Urinary bladder (tissue), 4 donors: ENCODE data around the gene TCEAL1. TPM values are rescaled to one million over a fixed set of nuclear protein-coding genes. Genes with fewer than 3 reads are reported as not detected.
"Not testable (repeated sequence)": the region's sequence is repeated elsewhere in the genome, so short reads cannot be mapped to it uniquely, and the experiment has no call there.

Source experiments
- DNase-seq: peaks from one replicate; pipeline ENCODE4 v3.0.0-alpha.2; 2015; ENCODE audit errors: extremely low spot score
- H3K27ac ChIP-seq: one replicate; pipeline ENCODE4 v1.5.1; 2013; ENCODE audit warnings: low read depth, mild to moderate bottlenecking, moderate library complexity
- H3K36me3 ChIP-seq: one replicate; pipeline ENCODE4 v1.6.1; 2013; ENCODE audit warnings: mild to moderate bottlenecking, moderate library complexity; ENCODE audit not compliant: insufficient read depth
- H3K4me1 ChIP-seq: one replicate; pipeline ENCODE4 v1.6.1; 2013; ENCODE audit warnings: mild to moderate bottlenecking, moderate library complexity; ENCODE audit not compliant: insufficient read depth
- H3K4me3 ChIP-seq: one replicate; pipeline ENCODE4 v1.5.1; 2013; ENCODE audit warnings: low read depth, low read length
- WGBS: extraction: QIAGEN DNeasy Blood & Tissue Kit; methylation state at CpG from one replicate; pipeline ENCODE4 v1.1.7; 2013; 5-methylcytosine and 5-hydroxymethylcytosine counted together
- polyA plus RNA-seq: library from polyadenylated mRNA; stranded (reverse); fragments of 200-250 nt; gene quantifications from one replicate; pipeline ENCODE4 v1.2.3, GENCODE V29; 2013
- total RNA-seq: library from RNA; depleted of rRNA; stranded (reverse); fragments of >200 nt; gene quantifications from one replicate; pipeline ENCODE4 v1.2.3, GENCODE V29; 2014
- donor health status: healthy with polysubstance abuse.
- donor health status: healthy.

The TCEAL1 gene
- total and polyA plus RNA-seq, 2 donors = 48.1 to 243 TPM

- Histone ChIP-seq H3K27ac (no peak overlapping the region), H3K4me1 (no peaks in the 10 kb centered on the region), H3K36me3 (no peaks in the 10 kb centered on the region), H3K4me3 (no peak overlapping the region)
- DNase-seq = no peak
- 76% methylated on average over 1 of the region's 1 CpG for WGBS
These were observed 18.9 kb downstream of the TCEAL1 start for GRCh38 chrX:103647630-103648029.

- WGBS = 67% methylated on average over 2 of the region's 2 CpGs
- no peak overlapping the region for H3K4me3 ChIP-seq
- no peaks in the 10 kb centered on the region for H3K36me3 ChIP-seq
- no peak for DNase-seq
- no peaks in the 10 kb centered on the region for H3K4me1 ChIP-seq
- H3K27ac ChIP-seq = no peak overlapping the region
These were observed 22.5 kb downstream of the TCEAL1 start for GRCh38 chrX:103651151-103651773.

- DNase-seq, H3K4me3 ChIP-seq, H3K4me1 ChIP-seq, H3K27ac ChIP-seq, H3K36me3 ChIP-seq: not testable (repeated sequence)
- WGBS = 90% methylated on average over 7 of the region's 7 CpGs
These were observed 26.6 kb downstream of the TCEAL1 start for GRCh38 chrX:103655230-103656000.

GRCh38 chrX:103656617-103657016 is 27.8 kb downstream of the TCEAL1 start:
- no peak for DNase-seq
- no peak overlapping the region for H3K27ac ChIP-seq
- H3K4me1 ChIP-seq = no peaks in the 10 kb centered on the region
- WGBS = 49% methylated on average over 3 of the region's 3 CpGs
- no peak overlapping the region for H3K4me3 ChIP-seq
- H3K36me3 ChIP-seq = no peaks in the 10 kb centered on the region

GRCh38 chrX:103657066-103657465 is 28.3 kb downstream of the TCEAL1 start:
- 96% methylated on average over 2 of the region's 2 CpGs for WGBS
- H3K27ac ChIP-seq, H3K4me3 ChIP-seq, H3K36me3 ChIP-seq, H3K4me1 ChIP-seq, DNase-seq: not testable (repeated sequence)

GRCh38 chrX:103658681-103659433 is 30.1 kb downstream of the TCEAL1 start:
- Histone ChIP-seq H3K4me1 (no peaks in the 10 kb centered on the region), H3K36me3 (no peaks in the 10 kb centered on the region), H3K4me3 (no peak overlapping the region), H3K27ac (no peak overlapping the region)
- WGBS = 80% methylated on average over 5 of the region's 5 CpGs
- no peak for DNase-seq

GRCh38 chrX:103659460-103659859 is 30.7 kb downstream of the TCEAL1 start:
- WGBS = 92% methylated on average over 2 of the region's 2 CpGs
- not testable (repeated sequence) for DNase-seq

GRCh38 chrX:103663981-103664762 is 35.4 kb downstream of the TCEAL1 start:
- Histone ChIP-seq H3K4me3 (no peak overlapping the region), H3K27ac (peak overlapping the region; percentile 10), H3K4me1 (peaks cover 1% of the 10 kb centered on the region), H3K36me3 (no peaks in the 10 kb centered on the region)
- WGBS = 22% methylated on average over 23 of the region's 23 CpGs
- DNase-seq = no peak

More at GRCh38 chrX:103659460-103659859, 30.7 kb downstream of the TCEAL1 start:
- not testable (repeated sequence) for H3K36me3 ChIP-seq, H3K4me3 ChIP-seq, H3K4me1 ChIP-seq, H3K27ac ChIP-seq

GRCh38 chrX:103666202-103667107 is 37.7 kb downstream of the TCEAL1 start:
- Histone ChIP-seq H3K4me1 (peaks cover 1% of the 10 kb centered on the region), H3K36me3 (no peaks in the 10 kb centered on the region), H3K27ac (no peak overlapping the region), H3K4me3 (no peak overlapping the region)
- DNase-seq = no peak
- 95% methylated on average over 3 of the region's 3 CpGs for WGBS

GRCh38 chrX:103669745-103670144 is 41.0 kb downstream of the TCEAL1 start:
- peaks cover 1% of the 10 kb centered on the region for H3K4me1 ChIP-seq
- no peak for DNase-seq
- H3K36me3 ChIP-seq = no peaks in the 10 kb centered on the region
- no peak overlapping the region for H3K27ac ChIP-seq
- WGBS = 84% methylated on average over 1 of the region's 1 CpG
- no peak overlapping the region for H3K4me3 ChIP-seq

- no peak overlapping the region for H3K27ac ChIP-seq
- H3K4me3 ChIP-seq = no peak overlapping the region
- DNase-seq = no peak
- WGBS = 70% methylated on average over 8 of the region's 8 CpGs
- no peaks in the 10 kb centered on the region for H3K36me3 ChIP-seq
- H3K4me1 ChIP-seq = no peaks in the 10 kb centered on the region
These were observed 46.0 kb downstream of the TCEAL1 start for GRCh38 chrX:103674531-103675454.
